Measurements from ENCODE around the gene PA2G4. TPM values are rescaled to one million over a fixed set of nuclear protein-coding genes. Genes with fewer than 3 reads are reported as not detected.

PA2G4 gene
- total and polyA plus RNA-seq, 10 of the 15 experiments (the other 5 are each of a cell fraction or from before 2014, with no cell fraction given) = 148 to 514 (median 406) TPM

GRCh38 chr12:56160193-56160763, 55.9 kb downstream of the PA2G4 start (continued):
- TF ChIP-seq ZNF687 (IDR thresholded peaks at IDR 0.05) (no peak), STAT1 (conservative IDR thresholded peaks at IDR 0.05) (no peak), ATF2 (IDR thresholded peaks at IDR 0.05; ENCODE audit: low read length) (peak; percentile 34; the same call in 1 of the 2 replicates), SREBF1 (IDR thresholded peaks at IDR 0.05; ENCODE audit: low read length) (no peak), SRF (IDR thresholded peaks at IDR 0.05; ENCODE audit: low read depth in 2 of 2, low read length in 2 of 2) (peak; percentile 60 to 63; a peak in 3 of 4 replicates), CEBPB (IDR thresholded peaks at IDR 0.05; ENCODE audit: borderline replicate concordance in 1 of 2, low read depth in 2 of 2, low read length in 2 of 2) (no peak), IKZF1 (conservative IDR thresholded peaks at IDR 0.05) (no peak), RB1 (IDR thresholded peaks at IDR 0.05; ENCODE audit: borderline replicate concordance) (no peak), RBBP5 (conservative IDR thresholded peaks at IDR 0.05) (no peak), ZNF592 (IDR thresholded peaks at IDR 0.05) (no peak), BRCA1 (IDR thresholded peaks at IDR 0.05; ENCODE audit: low read depth, low read length) (no peak), PML (IDR thresholded peaks at IDR 0.05; ENCODE audit: low read length) (0 out of 2 replicates have a peak, but pooled peaks have one; percentile 66), JUNB (IDR thresholded peaks at IDR 0.05) (no peak), NR2F1 (conservative IDR thresholded peaks at IDR 0.05) (peak; percentile 43; the same call in 1 of the 2 replicates), PBX3 (IDR thresholded peaks at IDR 0.05; ENCODE audit: insufficient replicate concordance, low read depth, low read length) (peak; percentile 0), E2F4 (IDR thresholded peaks at IDR 0.05; ENCODE audit: low read depth, low read length) (no peak), ZBED1 (IDR thresholded peaks at IDR 0.05; ENCODE audit: borderline replicate concordance) (peak; percentile 58), ZNF274 (IDR thresholded peaks at IDR 0.05; ENCODE audit: insufficient read depth, insufficient read length) (no peak), SMAD5 (IDR thresholded peaks at IDR 0.05; ENCODE audit: low read depth) (peak; percentile 60), FOXM1 (IDR thresholded peaks at IDR 0.05; ENCODE audit: low read depth, low read length) (0 out of 2 replicates have a peak, but pooled peaks have one; percentile 4)
